Measurements from ENCODE around the gene BAHCC1. TPM values are rescaled to one million over a fixed set of nuclear protein-coding genes. Genes with fewer than 3 reads are reported as not detected.
"Not testable (repeated sequence)": the region's sequence is repeated elsewhere in the genome, so short reads cannot be mapped to it uniquely, and the experiment has no call there.

The BAHCC1 gene
- total RNA-seq, 2 experiments from 2014 or later, result 0.20 to 0.41 TPM

- Histone ChIP-seq H3K27me3 (ENCODE audit: control insufficient read depth in 1 of 2, insufficient read depth in 2 of 2, low read length in 2 of 2) (no peaks in the 10 kb centered on the region), H3K27ac (ENCODE audit: low read depth in 1 of 2, low read length in 2 of 2) (no peak overlapping the region), H3K4me1 (ENCODE audit: insufficient read depth, low read length) (no peaks in the 10 kb centered on the region), H3K36me3 (ENCODE audit: insufficient read depth, low read length) (no peaks in the 10 kb centered on the region), H3K9me3 (ENCODE audit: control insufficient read depth in 1 of 2, insufficient read depth in 1 of 2, low read length in 2 of 2) (no peaks in the 10 kb centered on the region), H3K4me3 (ENCODE audit: low read length) (no peak overlapping the region)
- no peaks in the 10 kb centered on the region for H3K4me1 Mint-ChIP-seq (ENCODE audit: low read depth)
- no peak overlapping the region for H3K27ac Mint-ChIP-seq
- H3K36me3 Mint-ChIP-seq (ENCODE audit: low read depth), result no peaks in the 10 kb centered on the region
- DNase-seq (no peak), ATAC-seq (ENCODE audit: poor library complexity) (no peak)
- CTCF ChIA-PET, result no interaction called here
- no peak overlapping the region for H3K4me3 Mint-ChIP-seq
- TF ChIP-seq CTCF (IDR thresholded peaks at IDR 0.05), result no peak
- no peaks in the 10 kb centered on the region for H3K9me3 Mint-ChIP-seq
- peaks cover 23% of the 10 kb centered on the region for H3K27me3 Mint-ChIP-seq
- intact Hi-C loops (cut with DNase I, micrococcal nuclease), result no loop called here
- POLR2A ChIA-PET, result no interaction called here
Observed at GRCh38 chr17:81354954-81355347, 40.3 kb upstream of the BAHCC1 start.

DNA sequence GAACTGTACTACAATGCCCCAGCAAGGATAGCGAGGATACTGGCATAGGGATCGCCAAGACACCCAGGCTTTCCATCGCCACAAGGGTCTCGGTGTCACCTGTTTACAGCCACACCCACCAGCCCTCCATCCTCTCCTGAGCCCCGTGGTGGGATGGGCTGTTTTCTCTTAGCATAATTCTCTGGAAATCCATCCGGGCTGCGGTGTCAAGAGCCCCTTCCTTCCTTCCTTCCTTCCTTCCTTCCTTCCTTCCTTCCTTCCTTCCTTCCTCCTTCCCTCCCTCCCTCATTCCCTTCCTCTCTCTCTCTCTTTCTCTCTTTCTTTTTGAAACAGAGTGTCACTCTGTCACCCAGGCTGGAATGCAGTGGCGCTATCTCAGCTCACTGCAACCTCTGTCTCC, 36.0 kb upstream of the BAHCC1 start:
- Mint-ChIP-seq H3K36me3 (ENCODE audit: low read depth) (no peaks in the 10 kb centered on the region), H3K27ac (no peak overlapping the region), H3K4me1 (ENCODE audit: low read depth) (no peaks in the 10 kb centered on the region), H3K9me3 (no peaks in the 10 kb centered on the region), H3K27me3 (peaks cover 50% of the 10 kb centered on the region), H3K4me3 (no peak overlapping the region)
- CTCF ChIA-PET, result no interaction called here
- Histone ChIP-seq H3K9me3 (ENCODE audit: control insufficient read depth in 1 of 2, insufficient read depth in 1 of 2, low read length in 2 of 2) (no peaks in the 10 kb centered on the region), H3K27ac (ENCODE audit: low read depth in 1 of 2, low read length in 2 of 2) (no peak overlapping the region), H3K36me3 (ENCODE audit: insufficient read depth, low read length) (no peaks in the 10 kb centered on the region), H3K4me3 (ENCODE audit: low read length) (no peak overlapping the region), H3K27me3 (ENCODE audit: control insufficient read depth in 1 of 2, insufficient read depth in 2 of 2, low read length in 2 of 2) (peaks cover 16% of the 10 kb centered on the region in 2 experiments), H3K4me1 (ENCODE audit: insufficient read depth, low read length) (no peaks in the 10 kb centered on the region)
- ATAC-seq (ENCODE audit: poor library complexity) (no peak), DNase-seq (no peak)
- POLR2A ChIA-PET, result no interaction called here
- TF ChIP-seq CTCF (IDR thresholded peaks at IDR 0.05), result no peak
- intact Hi-C loops (cut with DNase I, micrococcal nuclease), result no loop called here

DNA sequence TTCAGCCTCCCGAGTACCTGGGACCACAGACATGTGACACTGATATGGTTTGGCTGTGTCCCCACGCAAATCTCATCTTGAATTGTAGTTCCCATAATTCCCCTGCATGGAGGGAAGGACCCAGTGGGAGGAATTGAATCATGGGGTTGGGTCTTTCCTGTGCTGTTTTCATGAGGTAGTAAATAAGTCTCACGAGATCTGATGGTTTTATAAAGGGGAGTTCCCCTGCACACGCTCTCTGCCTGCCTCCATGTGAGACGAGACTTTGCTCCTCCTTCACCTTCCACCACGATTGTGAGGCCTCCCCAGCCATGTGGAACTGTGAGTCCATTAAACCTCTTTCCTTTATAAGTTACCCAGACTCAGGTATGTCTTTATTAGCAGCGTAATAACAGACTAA, 33.3 kb upstream of the BAHCC1 start:
- H3K4me3 ChIP-seq (ENCODE audit: low read length); H3K9me3 Mint-ChIP-seq; intact Hi-C loops (cut with DNase I, micrococcal nuclease); H3K27ac Mint-ChIP-seq; CTCF ChIA-PET; H3K36me3 ChIP-seq (ENCODE audit: insufficient read depth, low read length); ATAC-seq (ENCODE audit: poor library complexity); POLR2A ChIA-PET; H3K27ac ChIP-seq (ENCODE audit: low read depth in 1 of 2, low read length in 2 of 2); H3K4me3 Mint-ChIP-seq; H3K36me3 Mint-ChIP-seq (ENCODE audit: low read depth): not testable (repeated sequence)
- peak in 1 of 14 experiments; percentile 13 for DNase-seq
- Mint-ChIP-seq H3K27me3 (peaks cover 66% of the 10 kb centered on the region), H3K4me1 (ENCODE audit: low read depth) (peaks cover 15% of the 10 kb centered on the region)
- Histone ChIP-seq H3K4me1 (ENCODE audit: insufficient read depth, low read length) (peaks cover 18% of the 10 kb centered on the region), H3K27me3 (ENCODE audit: control insufficient read depth in 1 of 2, insufficient read depth in 2 of 2, low read length in 2 of 2) (peaks cover 30 to 42% of the 10 kb centered on the region in 2 experiments), H3K9me3 (ENCODE audit: control insufficient read depth in 1 of 2, insufficient read depth in 1 of 2, low read length in 2 of 2) (peaks cover 0 to 11% of the 10 kb centered on the region in 2 experiments)

All from CD4-positive, alpha-beta T cell (primary cell).